Measurements from ENCODE around the gene PRKCE.

The PRKCE gene

DNA sequence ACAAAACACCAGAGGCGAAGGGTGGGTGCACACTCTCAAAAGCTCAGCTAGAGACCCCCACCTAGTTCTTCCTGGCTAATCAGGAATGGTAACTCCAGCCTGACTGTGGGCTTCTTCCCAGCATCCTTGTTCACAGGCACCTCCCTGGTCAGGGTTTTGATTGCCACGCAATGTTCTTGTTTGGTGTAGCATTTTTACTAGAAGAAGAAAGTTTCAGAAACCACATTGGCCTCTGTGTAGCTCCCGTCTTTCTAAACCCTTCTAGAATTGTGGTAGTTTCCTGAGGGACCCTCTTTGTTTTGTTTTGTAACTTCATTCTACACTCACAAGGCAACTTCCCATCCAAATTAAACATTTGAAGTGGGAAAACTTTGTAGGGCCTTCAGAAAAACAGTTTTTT lies 391.2 kb downstream of the PRKCE start:
- DNase-seq (ENCODE audit: low spot score), result no peak

DNA sequence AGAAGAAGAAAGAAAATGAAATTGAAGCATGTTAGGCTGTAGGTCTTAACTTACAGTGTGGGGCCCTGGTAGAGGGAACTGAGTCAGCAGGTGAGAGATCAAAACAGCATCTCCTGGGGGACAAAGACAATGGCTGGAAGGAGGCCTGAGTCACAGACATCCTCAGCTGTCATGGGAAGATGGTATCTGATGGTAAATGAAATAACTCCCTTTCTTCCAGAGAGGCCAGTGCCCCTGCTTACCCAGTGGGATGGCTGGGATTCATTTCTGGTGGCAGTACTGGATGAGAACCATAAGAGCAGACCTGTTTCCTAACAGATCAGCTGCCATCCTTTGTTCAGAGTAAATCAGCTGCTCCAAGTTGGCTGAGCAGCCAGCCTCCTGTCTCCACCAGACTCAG lies 394.4 kb downstream of the PRKCE start:
- no peak for DNase-seq (ENCODE audit: low spot score)

DNA sequence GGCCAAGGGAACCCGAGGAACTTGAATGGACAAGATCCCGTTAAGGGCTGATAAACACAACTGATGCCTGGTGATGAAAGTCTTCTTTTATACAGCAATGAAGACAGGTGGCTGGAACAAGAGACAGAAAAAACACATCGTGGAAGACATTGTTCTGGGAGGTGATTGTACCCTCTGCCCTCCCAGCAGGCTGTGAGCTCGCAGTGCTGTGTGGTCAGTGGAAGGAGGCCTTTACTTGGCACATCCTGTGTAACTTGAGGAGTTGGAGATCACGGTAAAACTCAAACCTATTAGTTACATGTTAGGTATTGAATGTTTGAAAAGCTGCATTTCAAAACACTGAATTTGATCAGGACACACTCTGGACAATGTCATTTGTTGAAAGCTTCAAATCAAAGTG lies 395.8 kb downstream of the PRKCE start:
- DNase-seq (ENCODE audit: low spot score), result no peak

DNA sequence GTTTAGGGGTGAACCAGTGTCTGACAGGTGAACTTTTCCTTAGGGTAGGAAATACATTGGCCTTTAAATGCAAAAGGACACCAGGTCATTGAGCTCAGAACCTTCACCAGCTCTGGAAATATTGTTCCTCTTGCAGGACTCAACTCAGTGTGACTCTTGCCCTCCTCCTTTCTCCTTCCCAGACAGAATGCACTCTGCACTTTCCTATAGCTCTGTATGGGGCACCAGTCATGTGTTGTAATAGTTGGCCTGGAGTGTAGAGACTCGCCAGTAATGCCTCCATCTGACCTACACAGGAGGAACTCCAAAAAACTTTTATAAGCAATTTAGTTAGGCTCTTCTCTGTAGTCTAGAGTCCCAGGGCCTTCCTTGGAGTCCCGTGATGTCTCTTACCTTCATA lies 397.2 kb downstream of the PRKCE start:
- DNase-seq (ENCODE audit: low spot score), result no peak

DNA sequence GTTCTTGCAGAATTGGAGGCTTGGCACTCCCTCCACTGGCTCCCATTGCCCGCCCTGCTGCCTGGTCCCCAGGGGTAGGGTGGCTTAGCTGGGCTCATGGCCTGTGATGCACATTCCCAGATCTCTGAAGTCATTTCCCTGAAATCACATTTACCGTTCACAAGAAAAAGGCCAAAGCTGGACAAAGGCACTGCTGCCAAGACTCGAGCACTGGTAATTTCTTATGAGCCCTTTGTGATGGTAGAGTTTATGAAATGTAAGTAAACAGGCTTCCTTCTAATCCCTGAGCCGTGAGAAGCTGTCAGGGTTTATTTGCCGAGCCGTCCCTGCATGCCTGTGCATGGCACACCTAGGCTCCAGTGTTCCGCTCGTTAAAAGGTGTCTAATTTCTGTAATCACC lies 398.6 kb downstream of the PRKCE start:
- no peak for DNase-seq (ENCODE audit: low spot score)

DNA sequence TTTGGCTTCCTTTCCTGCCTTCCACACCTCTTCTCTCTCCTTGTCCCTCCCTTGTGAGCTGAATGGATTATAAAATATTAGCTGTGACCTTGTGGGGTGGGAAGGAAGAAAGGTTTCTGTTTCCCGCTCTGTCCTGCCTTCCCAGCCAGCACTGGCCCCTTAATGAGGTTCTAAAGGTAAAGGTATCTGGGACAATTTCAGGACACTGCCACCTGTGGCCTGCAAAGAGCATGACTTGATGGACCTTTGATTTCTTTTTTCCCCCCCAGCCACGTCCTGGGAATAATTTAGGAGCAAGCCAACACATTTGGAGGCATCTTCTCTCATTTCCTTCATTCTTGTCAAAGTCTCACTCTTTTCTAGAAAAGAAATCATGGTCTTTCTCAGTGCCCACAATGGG lies 399.0 kb downstream of the PRKCE start:
- no peak for DNase-seq (ENCODE audit: low spot score)

DNA sequence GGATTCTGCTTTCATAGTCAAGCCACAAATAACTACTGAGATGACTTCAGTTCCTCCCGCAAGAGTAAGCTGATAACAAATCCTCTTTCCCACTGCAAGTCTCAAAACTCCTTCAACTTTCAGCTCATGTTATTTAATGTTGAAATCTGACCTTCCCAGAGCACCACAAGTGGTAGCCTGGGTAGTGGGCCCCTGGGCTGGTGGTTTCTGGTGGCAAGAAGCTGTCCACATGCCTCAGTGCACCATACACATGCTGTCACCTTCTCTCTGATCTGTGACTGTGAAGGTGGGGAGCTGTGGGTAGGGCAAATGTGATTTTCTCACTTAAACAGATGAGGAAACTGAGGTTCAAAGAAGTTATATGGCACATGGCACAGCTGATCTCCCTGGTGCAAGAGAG lies 399.6 kb downstream of the PRKCE start:
- no peak for DNase-seq (ENCODE audit: low spot score)

DNA sequence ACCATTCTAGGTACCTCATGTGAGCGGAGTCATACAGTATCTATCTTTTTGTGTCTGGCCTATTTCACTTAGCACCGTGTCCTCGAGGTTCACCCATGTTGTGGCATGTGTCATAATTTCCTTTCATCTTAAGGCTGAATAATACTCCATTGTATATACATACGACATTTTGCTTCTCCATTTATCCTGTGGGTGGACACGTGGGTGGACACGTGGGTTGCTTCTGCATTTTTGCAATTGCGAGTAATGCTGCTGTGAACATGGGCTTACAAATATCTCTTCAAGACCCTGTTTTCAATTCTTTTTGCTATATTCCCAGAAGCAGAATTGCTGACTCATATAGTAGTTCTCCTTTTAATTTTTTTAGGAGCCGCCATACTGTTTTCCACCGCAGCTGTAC lies 402.1 kb downstream of the PRKCE start:
- DNase-seq (ENCODE audit: low spot score), result no peak

DNA sequence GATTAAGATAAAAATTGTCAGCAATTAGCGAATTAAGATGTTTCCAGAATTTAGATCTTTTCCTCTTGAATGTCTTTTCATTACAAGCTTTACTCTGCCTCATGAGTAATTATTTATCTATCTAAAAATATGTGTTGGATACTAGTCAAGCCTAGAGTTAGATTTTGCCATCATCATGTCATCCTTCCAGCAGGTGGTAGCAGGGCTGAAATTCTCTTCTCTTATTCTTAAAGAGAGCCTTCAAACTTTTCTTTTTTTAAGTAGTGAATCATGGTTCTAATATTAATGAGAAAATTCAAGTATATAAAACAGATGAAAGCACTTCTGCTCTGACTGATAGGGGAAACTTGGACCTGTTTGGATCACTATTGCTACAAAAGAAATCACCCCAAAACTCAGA lies 405.1 kb downstream of the PRKCE start:
- DNase-seq (ENCODE audit: low spot score), result no peak

DNA sequence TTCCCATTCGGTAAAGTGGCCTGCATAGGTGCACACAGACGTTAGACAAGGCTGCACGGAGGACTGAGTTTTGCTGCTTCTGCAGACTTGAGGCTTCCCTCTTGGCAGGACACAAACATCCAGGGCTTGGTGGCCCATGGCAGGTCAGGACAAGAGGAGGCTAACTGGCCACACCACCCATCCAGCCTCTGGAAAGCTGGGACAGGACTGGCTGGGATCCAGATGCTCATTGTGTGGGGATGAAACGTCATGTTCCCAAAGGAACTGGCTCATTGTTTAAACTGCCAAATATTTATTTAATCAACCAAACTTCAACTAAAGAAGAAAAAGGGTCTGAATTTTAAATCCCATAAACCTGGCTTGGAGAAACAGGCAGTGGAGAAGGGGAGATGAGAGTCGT lies 406.7 kb downstream of the PRKCE start:
- peak; percentile 30 for DNase-seq (ENCODE audit: low spot score)

DNA sequence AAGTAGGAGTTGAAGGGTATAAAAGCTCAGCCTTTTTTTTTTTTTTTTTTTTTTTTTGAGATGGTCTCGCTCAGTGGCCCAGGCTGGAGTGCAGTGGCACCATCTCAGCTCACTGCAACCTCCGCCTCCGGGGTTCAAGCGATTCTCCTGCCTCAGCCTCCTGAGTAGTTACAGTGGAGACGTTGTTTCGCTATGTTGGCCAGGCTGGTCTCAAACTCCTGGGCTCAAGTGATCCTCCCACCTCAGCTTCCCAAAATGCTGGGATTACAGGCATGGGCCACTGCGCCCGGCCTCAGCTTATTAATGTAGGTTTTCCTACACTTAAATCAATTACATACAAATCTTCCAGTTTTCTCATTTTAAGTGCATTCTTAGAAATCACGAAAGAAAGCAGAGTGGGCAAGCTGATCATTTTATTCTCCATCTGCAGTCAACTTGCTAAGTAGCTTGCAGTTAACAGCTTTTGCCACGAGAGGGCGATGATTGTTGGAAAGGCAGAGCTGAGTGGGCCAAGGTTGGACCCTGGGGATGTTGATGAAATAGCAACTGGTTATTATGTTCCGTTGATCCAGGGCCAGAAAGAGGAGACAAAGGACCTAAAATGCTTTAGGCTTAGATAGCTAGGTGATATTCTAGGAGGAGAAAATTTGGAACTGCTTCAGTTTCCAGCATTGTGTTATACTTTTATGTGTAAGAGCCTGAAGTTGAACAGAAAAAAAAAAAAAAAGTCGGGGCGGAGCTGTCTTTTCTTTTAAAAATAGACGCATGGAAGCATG lies 411.4 kb downstream of the PRKCE start:
- peak; percentile 58 for DNase-seq (ENCODE audit: low spot score)

DNA sequence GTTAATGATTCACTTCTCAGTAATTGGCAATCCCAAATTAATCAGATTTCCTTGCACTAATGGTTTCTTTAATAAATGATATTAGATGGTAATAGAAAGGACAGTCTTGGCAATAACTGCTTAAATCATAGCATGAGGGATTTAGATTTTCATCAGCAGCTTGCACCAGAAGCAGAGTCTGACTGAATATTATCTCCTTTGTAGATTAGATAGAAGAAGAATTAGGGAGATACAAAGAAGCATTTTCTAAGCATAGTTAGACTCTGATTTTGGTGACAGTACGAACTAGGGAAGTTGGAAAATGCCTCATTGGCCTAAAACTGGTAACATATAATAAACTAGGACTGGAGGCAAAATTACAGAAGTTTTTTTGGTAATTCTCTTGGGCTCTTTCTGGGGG lies 412.9 kb downstream of the PRKCE start:
- no peak for DNase-seq (ENCODE audit: low spot score)

DNA sequence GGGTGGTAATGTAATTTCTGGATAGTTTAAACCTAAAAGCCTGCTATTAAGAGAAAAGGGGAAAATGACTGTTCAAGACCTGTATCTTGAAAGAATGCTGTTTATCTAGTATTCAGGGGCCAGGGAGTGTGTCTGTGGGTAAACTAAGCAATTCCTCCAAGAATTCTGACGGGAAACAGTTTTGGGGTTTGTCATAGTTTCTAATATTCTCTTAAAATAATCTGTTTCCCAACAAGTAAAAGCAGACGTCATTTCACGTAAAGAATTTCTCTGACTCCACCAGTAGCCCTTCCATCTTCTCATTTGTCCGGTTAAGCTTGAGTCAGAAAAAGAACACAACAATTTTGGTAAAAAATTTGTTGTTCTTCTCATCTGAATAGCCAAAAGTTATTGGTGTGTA lies 413.7 kb downstream of the PRKCE start:
- no peak for DNase-seq (ENCODE audit: low spot score)

DNA sequence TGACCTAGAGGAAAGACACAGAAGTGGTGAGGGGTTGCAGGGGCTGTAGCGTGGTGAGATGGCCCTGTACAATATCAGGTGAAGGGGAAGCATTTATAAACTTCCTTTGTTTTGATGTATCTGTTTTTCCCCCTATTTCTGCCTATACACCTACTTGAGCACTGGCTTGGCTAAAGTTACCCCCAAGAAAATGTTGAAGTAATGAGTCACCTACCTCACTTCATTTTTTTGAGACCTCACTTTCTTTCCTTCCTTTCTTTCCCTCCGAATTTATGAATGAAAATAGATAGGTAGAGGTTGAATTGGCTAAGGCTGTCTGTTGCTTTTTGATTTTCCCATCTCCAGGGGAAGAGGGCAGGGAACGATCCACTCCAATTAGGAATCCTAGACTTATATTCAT lies 414.6 kb downstream of the PRKCE start:
- DNase-seq (ENCODE audit: low spot score), result no peak

DNA sequence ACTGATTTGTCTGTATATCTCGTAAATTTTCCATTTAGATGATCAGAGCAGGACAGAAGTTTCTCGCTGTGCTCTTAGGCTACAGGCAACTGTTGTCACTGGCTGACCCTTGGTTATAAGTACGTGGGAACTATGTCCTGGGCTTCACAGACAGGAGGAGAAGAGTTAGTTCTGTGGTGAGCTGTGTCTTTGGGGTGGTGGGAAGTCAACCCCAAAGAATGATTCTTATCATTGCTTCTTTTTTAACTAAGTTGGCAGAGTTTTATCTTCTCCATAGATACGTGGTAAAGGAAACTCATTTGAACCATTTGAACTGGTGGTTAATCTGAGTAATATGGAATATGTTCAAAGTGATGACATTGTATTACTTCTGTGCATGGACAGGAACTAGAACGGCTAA lies 415.1 kb downstream of the PRKCE start:
- DNase-seq (ENCODE audit: low spot score), result no peak

DNA sequence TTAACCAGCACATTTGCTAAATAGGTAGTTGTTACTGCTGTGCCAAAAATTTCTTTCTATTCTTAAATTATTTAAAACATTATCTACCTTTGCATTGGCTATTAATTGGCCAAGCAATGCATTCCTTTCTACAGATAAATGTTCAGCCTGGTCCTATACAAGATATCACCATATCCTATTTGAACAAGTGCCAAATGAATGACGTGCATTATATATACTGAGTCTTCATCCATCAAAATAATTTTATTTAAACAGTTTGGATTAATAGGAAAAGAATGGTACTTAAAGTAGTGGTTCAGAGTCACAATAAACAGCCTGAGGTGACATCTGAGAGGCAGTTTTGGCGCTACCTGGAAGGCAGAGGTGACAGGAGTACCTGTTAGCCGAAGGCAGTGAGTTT lies 415.6 kb downstream of the PRKCE start:
- no peak for DNase-seq (ENCODE audit: low spot score)

DNA sequence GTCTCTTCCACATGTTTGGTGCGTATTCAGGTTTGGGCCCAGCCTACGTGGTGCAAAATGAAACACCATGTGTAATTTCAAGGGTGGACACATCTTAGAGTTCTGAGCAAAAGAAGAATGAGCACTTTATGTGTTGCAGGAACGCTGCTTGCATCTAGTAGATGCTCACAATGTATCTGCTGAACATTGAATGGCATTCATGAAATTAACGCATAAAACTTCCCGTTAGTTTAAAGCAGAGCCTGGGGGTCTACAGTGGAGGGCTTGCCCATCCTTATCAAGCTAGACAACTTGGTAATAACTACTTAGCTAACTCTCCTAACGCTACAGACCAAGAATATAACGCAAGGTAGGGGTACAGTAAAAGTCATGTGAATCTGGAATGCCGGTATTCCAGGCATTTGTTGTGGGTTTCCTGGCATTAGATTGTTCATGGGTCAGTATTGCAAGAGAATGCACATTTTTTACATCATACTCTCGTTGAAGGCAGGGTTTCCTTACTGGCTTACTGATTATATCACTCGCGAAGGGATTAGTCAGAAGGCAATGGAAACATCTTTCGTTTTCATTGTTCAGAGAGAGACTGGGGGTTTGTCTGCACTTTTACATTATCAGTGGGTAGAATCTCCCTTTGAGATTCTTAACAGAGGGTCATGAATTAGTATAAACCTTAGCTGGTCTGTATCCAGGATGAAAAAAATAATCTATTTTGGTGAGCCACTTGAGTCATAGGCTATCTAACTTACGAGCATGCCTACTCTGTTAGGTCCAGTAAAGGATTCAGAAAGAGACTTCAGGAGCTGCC lies 416.2 kb downstream of the PRKCE start:
- no peak for DNase-seq (ENCODE audit: low spot score)

DNA sequence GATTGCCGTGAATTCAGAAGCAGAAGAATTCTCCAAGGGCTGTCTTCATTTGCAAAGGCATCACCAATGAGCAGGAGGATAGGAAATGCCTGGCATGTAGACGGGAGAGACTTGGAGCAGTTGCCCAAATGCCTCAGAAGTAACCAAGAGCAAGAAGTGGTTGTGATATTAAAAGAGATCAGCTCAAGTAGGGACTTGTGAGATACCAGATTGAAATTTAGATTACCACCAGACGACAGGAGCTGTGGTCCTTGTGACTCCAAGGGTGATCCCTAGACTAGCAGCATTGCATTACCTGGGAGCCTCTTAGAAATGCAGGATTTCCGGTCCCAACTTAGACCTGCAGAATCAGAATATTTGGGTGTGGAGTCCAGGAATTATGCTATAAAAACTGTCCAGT lies 417.2 kb downstream of the PRKCE start:
- no peak for DNase-seq (ENCODE audit: low spot score)

DNA sequence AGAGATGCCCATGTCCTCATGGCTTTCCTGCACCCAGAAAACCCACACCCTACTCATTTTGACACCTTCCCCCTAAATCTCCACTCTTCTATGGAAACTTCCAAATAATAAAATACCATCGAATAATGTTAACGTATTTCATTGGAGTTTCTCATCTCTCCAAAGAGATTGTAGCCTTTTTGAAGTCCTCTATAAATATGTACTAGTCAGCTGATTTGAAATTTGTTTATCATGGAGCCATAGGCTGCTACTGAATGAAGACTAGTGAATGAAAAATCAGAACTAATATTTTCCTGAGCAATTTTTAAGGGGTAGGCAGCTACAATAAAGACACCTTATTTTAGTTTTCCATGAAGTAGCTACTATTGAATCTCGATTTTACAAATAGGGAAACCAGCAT lies 419.6 kb downstream of the PRKCE start:
- DNase-seq (ENCODE audit: low spot score), result no peak

DNA sequence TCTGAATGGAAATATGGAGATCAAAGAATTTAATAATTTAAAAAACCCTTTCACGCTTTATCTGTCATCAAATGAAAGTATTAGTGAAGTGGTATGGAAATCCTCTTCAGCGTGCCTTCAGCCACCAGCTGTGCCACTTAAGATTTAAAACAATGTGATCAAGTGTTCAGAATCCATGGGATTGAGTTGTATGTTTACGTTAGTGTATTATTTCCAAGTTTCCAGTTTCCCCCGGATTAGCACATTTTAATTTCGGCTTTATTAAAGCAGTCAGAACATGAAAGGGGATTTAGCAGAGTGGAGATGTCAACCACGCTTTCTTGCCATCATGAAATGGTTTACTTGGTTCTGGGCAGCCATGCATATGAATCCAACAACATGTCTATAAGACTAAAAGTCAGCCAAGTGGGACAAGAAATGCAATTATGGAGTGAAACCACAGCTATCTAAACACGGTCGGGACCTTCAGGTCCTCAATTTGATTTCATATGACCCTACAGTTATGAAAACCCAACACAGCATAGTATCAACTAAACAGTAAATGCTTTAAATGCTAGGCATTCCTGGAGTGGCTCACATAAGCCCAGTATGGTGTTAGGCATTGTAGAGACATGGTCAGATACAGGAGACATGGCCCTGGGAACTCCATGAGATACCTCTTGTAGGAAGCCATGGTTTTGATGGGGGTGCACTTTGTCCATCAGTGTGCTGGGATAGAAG lies 420.8 kb downstream of the PRKCE start:
- DNase-seq (ENCODE audit: low spot score), result no peak

DNA sequence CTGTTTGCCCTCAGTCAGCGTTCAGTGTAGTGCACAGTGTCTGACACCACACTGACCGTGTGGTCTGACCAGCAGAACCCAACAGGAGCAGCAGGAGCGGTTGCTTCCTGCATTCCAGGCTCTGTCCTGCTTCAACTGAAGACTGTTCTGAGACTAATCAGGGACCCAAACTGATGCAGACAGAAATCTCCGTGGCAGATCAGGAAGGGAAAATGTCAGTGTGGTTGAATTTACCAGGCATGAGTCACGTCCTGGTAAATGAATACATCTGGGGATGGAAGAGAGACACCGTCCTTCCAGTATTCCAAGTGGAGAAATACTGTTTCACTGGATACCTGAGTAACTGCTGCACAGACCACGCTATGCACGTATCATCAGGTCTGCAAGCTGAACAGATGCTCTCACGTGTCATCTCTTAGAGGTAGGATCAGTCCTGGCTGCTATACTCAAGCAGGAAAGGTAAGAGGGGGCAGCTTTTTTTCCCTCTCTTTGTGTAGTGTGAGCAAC lies 422.1 kb downstream of the PRKCE start:
- no peak for DNase-seq (ENCODE audit: low spot score)

DNA sequence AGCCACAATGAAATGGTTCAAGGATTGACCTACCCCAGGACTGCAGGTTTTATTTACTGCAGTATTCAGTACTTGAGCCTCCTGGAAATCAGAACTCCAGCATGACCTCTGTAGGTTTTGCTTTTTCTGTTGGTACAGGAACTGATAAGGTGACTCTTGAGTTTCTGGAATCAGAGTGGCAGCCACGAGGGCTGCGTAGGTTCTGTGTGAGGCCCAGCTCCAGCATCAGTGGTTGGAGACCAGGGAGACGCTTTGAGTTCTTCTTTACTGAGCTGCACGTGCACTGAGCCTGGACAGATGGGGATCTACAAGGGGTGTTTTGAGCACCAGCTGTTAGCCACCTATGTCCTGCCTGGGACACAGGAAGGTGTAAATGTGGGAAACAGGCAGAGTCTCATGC lies 423.0 kb downstream of the PRKCE start:
- no peak for DNase-seq (ENCODE audit: low spot score)

DNA sequence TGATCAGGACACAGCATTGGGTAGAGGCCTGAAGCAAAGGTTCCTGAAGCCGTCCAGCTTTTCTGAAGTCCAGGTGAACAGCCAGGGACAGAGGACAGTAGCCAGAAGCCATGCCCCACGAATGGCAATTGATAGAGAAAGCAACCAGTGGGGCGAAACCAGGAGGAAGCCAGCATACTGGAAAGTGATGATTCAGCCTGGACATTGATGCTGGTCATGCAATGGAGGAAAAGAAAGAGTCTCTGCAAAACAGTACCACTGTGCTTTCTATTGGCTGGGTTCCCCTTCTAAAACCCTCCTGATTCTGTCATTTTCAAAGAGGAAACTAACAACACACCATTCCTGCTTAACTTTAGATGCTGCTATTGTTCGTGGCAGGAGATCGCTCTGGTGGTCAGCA lies 424.4 kb downstream of the PRKCE start:
- no peak for DNase-seq (ENCODE audit: low spot score)

Measured in putamen (tissue), 1 donor.